ENCODE data around the gene NGB. TPM values are rescaled to one million over a fixed set of nuclear protein-coding genes. Genes with fewer than 3 reads are reported as not detected.

The NGB gene
- total RNA-seq, 1 experiment from 2014 or later: not detected

GRCh38 chr14:77217551-77217950 lies 53.5 kb downstream of the NGB start:
- Histone ChIP-seq H4K20me1 (ENCODE audit: insufficient read depth) (no peaks in the 10 kb centered on the region), H3K79me2 (ENCODE audit: insufficient read depth, low read length) (no peaks in the 10 kb centered on the region), H2AFZ (ENCODE audit: low read depth, low read length, poor library complexity, severe bottlenecking) (no peak overlapping the region), H3K4me2 (ENCODE audit: low read length) (no peak overlapping the region), H3K36me3 (ENCODE audit: control insufficient read depth in 1 of 2, insufficient read depth in 2 of 2, low read length in 2 of 2) (no peaks in the 10 kb centered on the region), H3K27me3 (ENCODE audit: insufficient read depth, low read length) (no peaks in the 10 kb centered on the region), H3K9me2 (ENCODE audit: insufficient read depth) (no peaks in the 10 kb centered on the region), H3K9ac (ENCODE audit: low read length) (no peak overlapping the region), H3K4me1 (ENCODE audit: control insufficient read depth in 1 of 2, insufficient read depth in 2 of 2, low read length in 2 of 2) (peaks cover 0 to 9% of the 10 kb centered on the region in 2 experiments; a peak in 2 of 4 replicates), H3K4me3 (replicated peaks in 1 of 2; ENCODE audit: low read depth in 1 of 2, low read length in 2 of 2) (no peak overlapping the region), H3K9me3 (ENCODE audit: control insufficient read depth in 1 of 2, insufficient read depth in 1 of 2, low read depth in 1 of 2, low read length in 2 of 2) (no peaks in the 10 kb centered on the region), H3K27ac (ENCODE audit: low read depth, low read length) (no peak overlapping the region)
- ATAC-seq (no peak), DNase-seq (ENCODE audit: low read depth, low spot score) (no peak)
- ChIA-PET CTCF (no interaction called here), POLR2A (no interaction called here), RAD21 (ENCODE audit: low non-redundant PET in 1 of 2, low total read pairs in 2 of 2, uncharacterized antibody in 2 of 2, unreplicated experiment in 2 of 2) (no interaction called here)
- intact Hi-C loops (cut with micrococcal nuclease): no loop called here
- TF ChIP-seq SIN3A (IDR thresholded peaks at IDR 0.05; ENCODE audit: low read depth): no peak
- TF ChIP-seq EZH2 (IDR thresholded peaks at IDR 0.05): no peak
- no peak for TF ChIP-seq ATF3 (IDR thresholded peaks at IDR 0.05)
- TF ChIP-seq REST (IDR thresholded peaks at IDR 0.05; ENCODE audit: low read depth): no peak
- no peak for TF ChIP-seq YY1 (IDR thresholded peaks at IDR 0.05; ENCODE audit: extremely low read depth, insufficient replicate concordance, low read depth, low read length)
- BruUV-seq (replicated peaks): no TSS peak

MicroRNAs within 50 kb of the gene (microRNA counts, 767-probe panel; counts per million panel counts)
- not detected for microRNA hsa-miR-1260a

Small RNA genes lying within 50 kb of the gene (microRNA-seq; reads per million reads assigned to microRNA genes)
- not detected for gene MIR1260A (ENCODE audit: borderline number of aligned reads)

Other genes starting within 250 kb of the NGB start
- gene IRF2BPL, start 242.5 kb downstream of the NGB start, total RNA-seq (2021; ENCODE audit: unreplicated experiment): 74.6 TPM
- gene CIPC, start 172.9 kb downstream of the NGB start, total RNA-seq (2021; ENCODE audit: unreplicated experiment): 20.6 TPM
- gene ZDHHC22, start 129.4 kb downstream of the NGB start, total RNA-seq (2021; ENCODE audit: unreplicated experiment): 0.10 TPM
- gene TMEM63C, start 89.4 kb downstream of the NGB start, total RNA-seq (2021; ENCODE audit: unreplicated experiment): 5.7 TPM
- gene POMT2, start 49.7 kb upstream of the NGB start, total RNA-seq (2021; ENCODE audit: unreplicated experiment): 30.2 TPM
- 30.4 TPM for gene GSTZ1, start 49.8 kb upstream of the NGB start, total RNA-seq (2021; ENCODE audit: unreplicated experiment)
- 21.2 TPM for gene TMED8, start 105.9 kb upstream of the NGB start, total RNA-seq (2021; ENCODE audit: unreplicated experiment)
- 1.9 TPM for gene SAMD15, start 106.2 kb upstream of the NGB start, total RNA-seq (2021; ENCODE audit: unreplicated experiment)
- 0.66 TPM for gene NOXRED1, start 152.3 kb upstream of the NGB start, total RNA-seq (2021; ENCODE audit: unreplicated experiment)
- 16.8 TPM for gene VIPAS39, start 186.4 kb upstream of the NGB start, total RNA-seq (2021; ENCODE audit: unreplicated experiment)
- gene AHSA1, start 186.9 kb upstream of the NGB start, total RNA-seq (2021; ENCODE audit: unreplicated experiment): 222 TPM
- gene ISM2, start 227.6 kb upstream of the NGB start, total RNA-seq (2021; ENCODE audit: unreplicated experiment): not detected

Data from HCT116 (cell line).